CD4-positive, alpha-beta T cell treated with Interleukin-4 for 1 hour (primary cell): ENCODE data around the gene AUTS2.

Experiments
- DNase-seq, 2 donors: peaks; one replicate each; pipeline ENCODE4 v3.0.0-alpha.2; 2020 to 2022

AUTS2 gene

DNA sequence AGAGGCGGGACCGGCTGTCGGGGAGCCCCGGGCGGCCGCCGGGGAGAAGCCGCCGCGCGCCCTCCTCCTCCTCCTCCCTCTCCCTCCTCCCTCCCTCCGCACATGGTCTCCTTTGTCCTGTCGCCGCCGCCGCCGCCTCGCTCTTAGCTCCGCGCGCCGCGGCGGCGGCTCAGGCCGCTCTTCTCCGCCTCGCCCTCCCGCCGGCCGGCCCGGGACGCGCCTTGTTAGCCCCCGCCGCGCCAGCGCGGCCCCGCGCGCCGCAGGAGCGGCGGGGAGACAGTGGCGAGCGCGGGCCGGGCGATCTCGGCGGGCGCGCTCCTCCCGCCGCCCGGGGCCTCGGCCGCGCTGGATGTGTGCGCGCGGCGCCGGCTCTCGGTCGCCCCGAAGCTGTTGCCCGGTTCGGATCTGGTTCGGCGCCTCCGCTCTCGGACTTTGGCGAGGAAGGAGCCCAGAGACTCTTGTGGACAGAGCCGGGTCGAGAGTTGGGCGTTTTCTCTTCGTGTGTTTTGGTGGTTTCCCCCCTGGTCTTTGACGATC, 1096.2 kb downstream of the AUTS2 start:
- DNase-seq: peak in 1 of 2 donors; percentile 26

GRCh38 chr7:70694971-70695794, 1096.9 kb downstream of the AUTS2 start:
- no peak for DNase-seq

DNA sequence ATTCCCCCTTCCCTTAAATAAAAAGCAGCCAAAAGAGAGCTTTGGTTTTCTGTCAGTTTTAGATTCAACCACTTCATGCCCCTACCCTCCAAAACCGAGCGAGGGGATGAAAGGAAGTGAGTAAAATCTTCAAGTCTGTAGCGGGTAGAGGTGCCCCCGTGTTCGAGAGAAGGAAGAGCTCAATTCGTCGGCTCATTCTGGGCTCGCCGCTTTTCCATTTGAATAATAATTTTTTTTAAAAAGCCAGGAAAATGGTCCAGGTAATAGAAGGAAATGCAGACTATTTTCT, 1097.5 kb downstream of the AUTS2 start:
- DNase-seq: peak in 1 of 2 donors; percentile 17

DNA sequence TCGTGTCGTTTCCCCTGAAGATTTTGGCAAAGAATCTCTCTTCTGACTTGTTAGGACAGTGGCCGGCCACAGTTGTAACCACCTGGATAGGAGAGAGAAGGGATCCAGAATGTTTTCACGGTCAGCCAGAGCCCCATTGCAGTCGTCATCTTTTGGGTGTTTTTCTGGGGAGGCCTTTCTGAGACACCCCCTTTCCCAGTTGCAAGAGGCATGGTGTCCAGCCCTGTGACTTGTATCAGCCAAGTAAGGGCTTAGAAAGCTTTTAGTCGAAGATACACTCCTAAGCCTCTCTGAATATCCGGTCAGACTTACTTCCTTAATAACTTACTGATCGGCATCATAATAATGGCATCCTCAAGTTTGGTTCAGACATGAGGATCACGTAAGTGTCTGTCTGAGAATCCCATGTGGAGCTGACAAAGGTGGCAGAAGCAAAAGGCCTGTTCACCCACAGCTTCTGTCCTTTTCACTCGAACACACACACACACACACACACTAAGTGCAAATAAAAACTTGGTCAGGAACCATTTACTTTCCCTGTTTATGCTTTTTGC, 1098.0 kb downstream of the AUTS2 start:
- no peak for DNase-seq

DNA sequence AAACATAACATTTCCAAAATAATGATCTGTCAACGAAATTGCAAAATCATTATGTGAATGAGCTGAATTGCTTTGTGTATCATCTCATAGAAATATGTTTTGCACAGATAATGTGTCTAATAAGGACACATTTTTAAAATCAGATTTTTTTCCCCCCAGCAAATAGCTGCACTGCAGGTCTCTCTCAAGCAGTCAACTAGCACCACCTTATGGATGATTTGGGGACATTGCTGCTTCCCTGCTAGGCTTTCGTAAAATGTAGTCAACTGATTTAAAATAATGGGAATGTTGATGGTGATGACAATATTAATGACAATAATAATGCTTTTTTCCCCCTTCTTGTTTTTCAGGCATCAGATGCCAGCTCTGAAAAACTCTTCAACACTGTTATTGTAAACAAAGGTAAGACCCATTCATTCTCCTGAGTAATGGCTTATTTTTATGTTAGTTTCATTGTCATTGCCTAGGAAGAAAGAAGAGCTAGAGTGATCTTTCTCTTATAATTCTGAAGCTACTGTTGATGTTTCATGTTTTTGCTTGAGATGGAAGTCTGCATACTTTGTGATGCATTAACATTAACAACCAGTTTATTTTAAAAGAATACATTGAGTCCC, 1100.1 kb downstream of the AUTS2 start:
- peak; percentile 34 to 62 for DNase-seq

DNA sequence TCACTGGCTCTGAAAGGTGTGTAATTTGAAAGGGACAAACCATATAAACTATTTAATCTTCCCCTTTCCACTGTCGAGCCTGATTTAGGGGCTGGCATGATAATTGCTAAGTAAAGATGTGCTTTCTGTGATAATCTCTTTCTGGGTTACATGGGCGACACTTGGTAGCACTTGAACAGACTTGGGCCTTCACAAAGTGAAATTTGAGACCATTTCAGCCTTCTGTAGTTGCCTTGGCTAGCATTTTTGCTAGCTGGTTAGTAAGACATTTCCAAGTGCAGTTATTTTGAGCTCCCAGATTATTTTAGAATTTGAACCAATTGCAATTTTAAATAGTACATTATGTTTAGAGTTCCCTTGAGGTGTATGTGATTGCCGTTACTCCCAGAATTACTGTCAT, 1101.0 kb downstream of the AUTS2 start:
- DNase-seq: no peak

DNA sequence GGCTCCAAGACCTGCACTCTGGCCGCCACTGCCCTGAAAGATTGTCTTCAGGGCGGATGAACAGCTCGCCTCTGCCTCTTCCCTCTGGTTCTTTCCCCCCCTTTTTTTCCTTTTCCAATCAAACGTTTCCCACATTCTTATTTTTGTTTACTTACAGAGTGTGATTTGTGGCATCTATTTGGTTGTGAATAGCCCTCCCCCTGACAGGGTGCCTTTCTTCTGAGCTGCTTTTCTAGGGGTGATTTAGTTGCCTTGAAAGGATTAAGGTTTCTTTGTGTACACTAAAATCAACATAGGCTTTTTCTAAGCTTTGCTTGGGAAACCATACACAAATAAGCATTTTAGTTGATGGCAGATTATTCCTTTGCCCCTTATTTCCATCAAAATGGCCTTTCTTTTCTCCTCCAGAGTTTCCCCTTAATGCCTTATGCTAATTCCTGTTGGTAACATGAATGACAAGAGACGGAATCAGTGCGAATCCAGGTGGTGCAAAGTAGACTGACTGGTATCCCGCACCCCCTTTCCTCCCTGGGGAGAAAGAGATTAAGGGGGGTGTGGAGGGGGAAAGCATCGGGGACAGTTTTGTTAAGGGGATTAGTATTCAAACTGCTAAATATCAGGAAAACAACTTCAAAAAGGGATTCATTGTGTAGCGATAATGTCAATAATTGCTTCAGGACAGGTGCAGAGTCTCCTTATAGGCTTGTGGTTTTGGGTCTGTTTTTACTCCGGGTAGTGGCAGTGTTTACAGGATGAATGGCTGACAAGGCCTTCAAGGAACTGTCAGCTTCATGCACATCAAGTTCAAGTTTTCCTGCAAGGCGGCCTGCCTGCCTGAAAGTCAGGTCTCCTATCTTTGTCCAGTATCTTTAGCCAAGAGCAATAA, 1102.0 kb downstream of the AUTS2 start:
- no peak for DNase-seq

GRCh38 chr7:70700941-70701425, 1102.7 kb downstream of the AUTS2 start:
- no peak for DNase-seq

- no peak for DNase-seq
These were observed 1103.2 kb downstream of the AUTS2 start for GRCh38 chr7:70701477-70701876.

- DNase-seq: no peak
These were observed 1103.7 kb downstream of the AUTS2 start for GRCh38 chr7:70701991-70702390.

GRCh38 chr7:70703785-70704184, 1105.5 kb downstream of the AUTS2 start:
- DNase-seq: no peak

DNA sequence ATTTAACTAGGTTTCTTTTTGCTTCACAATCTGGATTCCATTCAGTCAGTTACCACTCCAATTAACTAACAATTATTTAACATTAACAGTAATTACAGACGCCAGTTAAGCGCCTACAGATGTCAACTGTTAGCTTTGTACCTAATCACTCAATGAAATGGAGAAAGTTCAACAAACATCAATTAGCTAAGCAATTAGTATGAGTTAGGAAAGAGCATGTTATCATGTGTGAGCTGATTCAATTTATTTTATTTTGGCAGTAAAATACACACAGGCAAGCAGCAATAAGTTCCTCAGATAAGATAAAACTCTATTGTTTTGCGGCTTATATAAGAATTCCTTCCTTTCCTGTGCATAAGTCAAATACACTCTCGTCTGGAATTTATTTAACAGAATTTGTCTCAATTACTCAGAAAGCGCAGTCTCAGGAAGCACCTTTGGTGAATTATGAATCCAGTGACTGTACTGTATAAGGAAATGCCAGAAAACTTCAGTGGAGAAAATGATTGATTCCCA, 1106.6 kb downstream of the AUTS2 start:
- DNase-seq: no peak

DNA sequence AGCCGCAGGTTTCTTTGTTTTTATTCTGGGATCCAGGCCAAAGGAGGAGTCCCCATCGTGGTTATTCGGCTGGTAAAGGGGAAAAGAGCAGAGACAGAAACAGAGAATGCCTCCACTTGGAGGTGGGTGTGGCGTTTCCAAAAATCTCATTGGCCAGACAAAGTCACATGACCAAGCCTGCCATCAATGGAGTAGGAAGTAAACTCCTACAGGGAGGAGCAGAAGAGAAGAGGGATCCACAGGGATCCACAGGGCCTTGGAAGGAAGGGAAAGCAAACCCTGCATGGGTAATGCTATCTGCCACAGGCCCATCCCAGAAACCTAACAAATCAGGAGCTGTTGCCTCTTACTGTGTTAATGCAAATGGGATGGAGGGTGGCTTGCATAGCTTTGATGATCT, 1107.9 kb downstream of the AUTS2 start:
- no peak for DNase-seq

GRCh38 chr7:70706698-70707097, 1108.4 kb downstream of the AUTS2 start:
- DNase-seq: no peak

- DNase-seq: no peak
These were observed 1109.6 kb downstream of the AUTS2 start for GRCh38 chr7:70707823-70708243.

DNA sequence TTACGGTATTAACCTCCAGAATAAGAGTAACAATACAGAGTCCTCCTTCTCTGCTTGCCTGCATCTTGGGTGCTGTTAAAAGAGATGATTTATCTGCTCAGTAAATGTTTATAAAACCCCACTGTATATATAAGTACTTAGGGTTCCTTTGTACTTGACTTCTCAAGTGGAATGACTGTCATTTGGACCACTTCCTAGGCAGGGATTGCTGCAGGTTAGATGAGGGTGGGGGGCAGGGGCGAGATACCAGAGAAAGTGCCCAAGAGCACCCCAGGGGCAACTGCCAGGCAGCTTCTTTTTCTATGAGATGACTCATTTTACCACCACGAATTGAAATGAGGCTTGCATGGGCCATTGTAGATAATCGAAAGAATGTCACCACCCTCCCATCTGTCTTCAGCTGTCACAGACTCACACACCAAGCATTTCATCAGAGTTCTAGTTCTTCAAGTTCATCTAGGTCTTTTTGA, 1111.8 kb downstream of the AUTS2 start:
- DNase-seq: no peak

- DNase-seq: no peak
These were observed 1112.4 kb downstream of the AUTS2 start for GRCh38 chr7:70710651-70711050.

GRCh38 chr7:70711452-70711851, 1113.2 kb downstream of the AUTS2 start:
- no peak for DNase-seq

- no peak for DNase-seq
These were observed 1114.7 kb downstream of the AUTS2 start for GRCh38 chr7:70712942-70713341.

- no peak for DNase-seq
These were observed 1116.3 kb downstream of the AUTS2 start for GRCh38 chr7:70714506-70715038.

GRCh38 chr7:70717553-70718329, 1119.5 kb downstream of the AUTS2 start:
- no peak for DNase-seq
